HG03521 (cell line): ENCODE measurements around the gene TTC9C.
"Not testable (repeated sequence)": the region's sequence is repeated elsewhere in the genome, so short reads cannot be mapped to it uniquely, and the experiment has no call there.

Source experiments
- ATAC-seq: cut with Tn5 transposase; IDR thresholded peaks from one replicate; pipeline ENCODE4 v1.9.1; 2021; ENCODE audit warnings: mild to moderate bottlenecking, moderate library complexity; ENCODE audit not compliant: unreplicated experiment

Gene TTC9C

GRCh38 chr11:62749931-62750330 lies 21.6 kb downstream of the TTC9C start:
- ATAC-seq = not testable (repeated sequence)

GRCh38 chr11:62752177-62752785 lies 24.0 kb downstream of the TTC9C start:
- no peak for ATAC-seq

- no peak for ATAC-seq
Observed at GRCh38 chr11:62752994-62753735, 24.9 kb downstream of the TTC9C start.

DNA sequence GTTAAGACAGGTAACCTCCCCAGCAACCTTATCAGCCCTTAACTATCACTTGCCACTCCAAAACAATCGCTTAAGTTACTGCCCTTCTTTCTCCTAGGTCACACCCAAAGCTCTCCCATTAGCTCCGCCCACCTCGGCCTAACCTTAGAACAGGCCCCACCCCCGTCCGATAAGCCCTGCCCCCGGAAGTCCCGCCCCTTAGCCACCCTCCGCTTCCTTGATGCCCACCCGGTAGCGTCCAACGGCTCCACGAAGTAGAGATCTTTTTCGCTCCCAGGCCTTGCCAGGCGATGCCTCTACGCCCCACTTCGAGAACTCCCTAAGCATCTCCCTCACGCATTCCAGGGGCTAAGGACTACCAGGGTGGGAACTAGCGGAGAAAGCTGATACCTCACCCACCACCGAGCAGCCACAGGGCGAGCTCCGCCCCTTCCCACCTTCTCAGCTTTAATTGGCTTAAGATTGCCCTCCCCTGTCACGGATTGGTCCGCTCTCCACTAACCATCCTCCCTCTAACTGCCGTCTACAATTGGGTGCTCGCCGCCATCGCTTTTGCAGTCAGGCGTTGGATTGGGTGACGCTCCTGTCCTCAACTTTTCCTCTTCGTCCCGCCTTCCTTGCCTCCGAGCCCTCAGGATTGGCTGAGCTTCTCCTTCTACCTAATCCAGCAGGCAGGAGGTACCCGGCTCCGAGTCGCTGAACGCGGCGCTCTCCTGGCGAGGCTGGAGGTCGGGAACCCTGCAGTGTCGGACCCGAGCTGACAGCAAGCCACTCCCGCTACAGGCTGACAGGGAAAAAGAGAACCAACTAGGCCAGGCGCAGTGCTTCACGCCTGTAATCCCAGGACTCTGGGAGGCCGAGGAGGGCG lies 25.7 kb downstream of the TTC9C start, which contains the start of gene ZBTB3:
Gene ZBTB3, minus strand, starts transcription at position 425 of the 868 bp plus-strand sequence. CDS start 496 bp downstream, outside the sequence.
- ATAC-seq = peak; percentile 93

GRCh38 chr11:62755086-62755615 lies 26.9 kb downstream of the TTC9C start:
- no peak for ATAC-seq

DNA sequence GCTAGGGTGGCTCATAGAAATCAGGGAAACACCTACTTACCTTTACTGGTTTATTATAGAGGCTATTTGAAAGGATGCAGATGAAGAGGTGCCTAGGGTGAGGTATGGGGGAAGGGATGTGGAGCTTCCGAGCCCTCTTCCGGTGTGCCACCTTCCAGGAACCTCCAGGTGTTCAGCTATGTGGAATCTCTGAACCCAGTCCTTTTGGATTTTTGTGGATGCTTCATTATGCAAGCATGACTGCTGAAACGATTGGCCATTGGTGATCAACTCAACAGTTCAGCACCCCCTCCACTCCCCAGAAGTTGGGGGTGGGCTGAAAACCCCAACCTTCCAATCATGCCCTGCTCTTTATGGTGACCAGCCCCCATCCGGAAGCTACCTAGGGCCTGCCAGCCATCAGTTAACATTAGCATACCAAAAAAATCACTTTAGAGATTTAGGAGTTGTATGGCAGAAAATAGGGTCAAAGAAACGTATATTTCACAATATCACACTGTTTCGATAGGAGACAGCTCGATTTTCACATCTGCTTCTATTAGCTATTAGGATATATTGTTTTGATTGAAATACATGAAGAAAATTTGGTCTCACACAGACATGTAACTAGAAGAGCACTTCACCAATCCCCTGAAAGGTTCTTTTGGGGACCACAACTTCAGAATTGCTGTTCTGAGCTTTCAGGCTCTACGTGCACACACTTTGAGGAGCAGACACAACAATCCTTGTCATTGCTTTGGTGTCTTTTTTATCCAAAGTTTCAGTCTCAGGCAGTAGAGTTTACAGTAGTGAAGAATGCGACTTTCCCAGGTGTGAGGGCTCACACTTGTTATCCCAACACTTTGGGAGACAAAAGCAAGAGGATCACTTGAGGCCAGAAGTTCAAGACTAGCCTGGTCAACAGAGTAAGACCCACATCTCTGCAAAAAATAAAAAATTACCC lies 29.8 kb downstream of the TTC9C start:
- ATAC-seq = no peak

- ATAC-seq = not testable (repeated sequence)
Observed at GRCh38 chr11:62760867-62761227, 32.6 kb downstream of the TTC9C start.

DNA sequence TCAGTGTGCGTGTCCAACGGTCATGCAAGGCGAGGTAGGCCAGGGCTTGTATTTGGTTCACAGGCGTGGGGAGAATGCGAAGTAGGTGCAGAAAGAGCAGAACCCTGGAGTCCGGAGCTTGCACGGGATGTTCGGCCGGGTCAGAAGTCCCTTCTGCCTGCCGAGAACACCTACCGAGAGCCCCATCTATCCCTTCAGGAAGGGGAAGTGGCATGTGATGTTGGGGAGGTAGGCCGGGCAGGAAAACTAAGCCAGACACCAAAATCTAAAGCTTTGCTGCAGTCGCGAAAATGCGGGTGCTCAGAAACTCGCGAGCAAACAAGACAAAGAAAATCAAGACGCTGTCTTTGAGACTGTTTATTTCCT lies 42.5 kb downstream of the TTC9C start:
- peak; percentile 1 for ATAC-seq

GRCh38 chr11:62771144-62772021 lies 43.1 kb downstream of the TTC9C start, which contains the start of gene TAF6L:
Gene TAF6L, plus strand, starts transcription at chr11:62771396. Its CDS starts 4,388 bp downstream, at chr11:62775784.
- peak; percentile 81 for ATAC-seq

GRCh38 chr11:62774407-62774806 lies 46.1 kb downstream of the TTC9C start:
- ATAC-seq = no peak

- ATAC-seq = no peak
Observed at GRCh38 chr11:62775646-62776045, 47.4 kb downstream of the TTC9C start.

DNA sequence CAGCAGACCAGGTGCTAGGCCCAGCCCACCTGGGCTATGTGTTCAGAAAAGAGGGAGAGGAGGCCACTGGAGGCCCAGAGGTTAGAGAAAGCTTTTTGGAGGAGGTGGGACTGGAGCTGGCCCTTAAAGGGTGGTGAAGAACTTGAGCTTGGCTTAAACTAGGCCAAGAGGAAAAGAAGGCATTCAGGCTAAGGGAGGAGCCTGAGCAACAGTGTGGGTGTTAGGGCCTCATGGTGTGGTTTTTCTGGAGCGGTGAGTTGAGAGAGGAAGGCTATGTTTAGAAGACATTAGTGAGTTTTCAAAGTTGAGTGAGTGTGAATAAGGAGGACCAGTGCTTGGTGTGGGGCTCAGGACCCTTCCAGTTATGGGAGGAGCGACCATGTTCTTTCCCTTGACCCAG lies 49.1 kb downstream of the TTC9C start:
- no peak for ATAC-seq

DNA sequence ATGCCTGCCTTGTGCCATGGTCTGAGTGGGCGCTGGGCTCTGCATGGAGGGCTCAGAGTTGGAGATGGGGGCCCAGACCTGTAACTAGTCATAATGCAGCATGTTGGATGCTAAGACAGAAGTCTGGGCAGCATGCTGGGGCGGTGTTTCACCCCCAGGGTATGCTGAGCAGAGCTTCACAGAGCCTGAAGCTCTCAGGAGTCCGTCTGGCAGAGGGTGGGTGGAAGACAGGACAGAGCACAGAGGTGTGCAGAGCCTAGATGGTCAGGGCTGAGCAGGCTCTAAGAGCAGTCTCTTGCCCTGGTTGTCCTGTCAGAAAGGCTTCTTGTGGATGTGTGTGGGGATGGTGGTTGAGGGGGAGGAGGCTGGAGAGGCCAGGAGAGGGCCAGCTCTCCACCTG lies 50.2 kb downstream of the TTC9C start:
- no peak for ATAC-seq

DNA sequence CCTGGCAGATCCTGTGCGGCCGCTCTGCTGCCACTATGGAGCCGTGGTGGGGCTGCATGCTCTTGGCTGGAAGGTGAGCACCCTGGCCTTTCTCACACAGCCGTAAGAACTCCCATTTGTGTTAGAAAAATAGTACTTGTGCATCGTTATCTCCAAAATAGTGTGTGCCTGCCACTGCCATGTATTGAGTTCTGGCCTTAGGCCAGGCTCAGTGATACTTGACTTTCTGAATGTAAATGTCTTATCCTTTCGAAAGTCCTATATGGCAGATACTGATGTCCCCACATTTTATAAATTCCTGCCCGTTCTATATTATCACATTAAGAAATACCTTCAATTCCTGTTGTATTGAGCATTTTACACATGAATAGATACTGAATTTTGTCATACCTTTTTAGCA lies 54.5 kb downstream of the TTC9C start:
- ATAC-seq = no peak

DNA sequence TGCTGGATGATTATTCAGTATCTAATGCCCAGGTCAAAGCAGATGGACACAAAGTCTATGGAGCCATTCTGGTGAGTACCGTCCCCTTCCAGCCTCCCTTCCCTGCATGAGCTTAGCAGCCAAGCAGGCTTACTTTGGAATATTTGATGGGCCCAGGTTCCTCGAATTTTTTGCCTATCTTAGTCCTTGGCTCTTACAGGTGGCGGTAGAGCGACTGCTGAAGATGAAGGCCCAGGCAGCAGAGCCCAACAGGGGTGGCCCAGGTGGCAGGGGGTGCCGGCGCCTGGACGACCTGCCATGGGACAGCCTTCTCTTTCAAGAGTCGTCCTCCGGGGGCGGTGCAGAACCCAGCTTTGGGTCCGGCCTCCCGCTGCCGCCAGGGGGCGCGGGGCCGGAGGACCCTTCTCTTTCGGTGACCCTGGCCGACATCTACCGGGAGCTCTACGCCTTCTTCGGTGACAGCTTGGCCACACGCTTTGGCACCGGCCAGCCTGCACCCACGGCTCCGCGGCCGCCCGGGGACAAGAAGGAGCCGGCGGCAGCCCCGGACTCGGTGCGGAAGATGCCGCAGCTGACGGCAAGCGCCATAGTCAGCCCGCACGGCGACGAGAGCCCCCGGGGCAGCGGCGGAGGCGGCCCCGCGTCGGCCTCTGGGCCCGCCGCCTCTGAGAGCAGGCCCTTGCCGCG lies 58.2 kb downstream of the TTC9C start:
- peak; percentile 51 for ATAC-seq

GRCh38 chr11:62787005-62787759 lies 58.9 kb downstream of the TTC9C start, which contains the start of gene TMEM179B:
Gene TMEM179B, plus strand, starts transcription at chr11:62787402. Its CDS starts 30 bp downstream, at chr11:62787432.
- ATAC-seq = peak; percentile 66
